GM12801 (cell line): ENCODE data around the gene AHDC1.

Experiments used
- CTCF ChIP-seq: IDR thresholded peaks from one replicate; pipeline ENCODE4 v1.5.1; 2011; ENCODE audit warnings: control low read depth; ENCODE audit not compliant: insufficient read length; ENCODE audit errors: extremely low read depth

Gene AHDC1

DNA sequence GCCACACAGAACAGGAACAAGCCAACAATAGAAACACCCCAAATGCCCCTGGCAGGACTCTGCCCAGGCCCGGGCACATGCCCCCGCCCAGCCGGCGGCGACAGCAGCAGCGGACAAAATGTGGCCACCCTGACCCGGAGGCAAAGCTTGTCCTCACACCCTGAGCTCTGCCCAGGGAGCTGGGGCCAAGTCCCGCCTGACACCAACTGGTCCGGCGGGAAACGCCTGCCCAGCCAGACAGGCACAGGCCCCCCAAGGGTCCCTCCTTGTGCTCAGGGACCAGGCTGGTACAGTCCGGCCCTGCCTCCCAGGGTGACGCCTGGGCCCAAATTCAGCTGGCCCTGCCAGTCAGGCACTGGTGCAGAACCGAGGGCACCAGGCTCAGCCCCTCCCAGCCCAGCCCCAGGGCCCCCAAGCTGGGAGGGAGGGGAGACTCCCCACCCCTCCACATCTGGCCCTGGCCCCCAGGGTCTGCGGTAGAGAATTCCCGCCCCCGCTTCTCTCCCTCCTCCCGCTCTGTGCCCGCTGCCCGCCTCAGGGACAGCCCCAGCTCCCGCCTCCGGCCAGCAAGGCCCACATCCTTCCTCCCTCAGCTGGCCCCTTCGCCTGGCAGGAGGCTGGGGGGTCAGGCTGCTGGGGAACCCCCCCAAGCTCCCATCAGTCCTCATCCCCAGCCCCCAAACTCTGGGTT lies 2.0 kb downstream of the AHDC1 start:
- TF ChIP-seq CTCF = no peak

- TF ChIP-seq CTCF = no peak
Observed at GRCh38 chr1:27601321-27601770, 2.6 kb downstream of the AHDC1 start.

GRCh38 chr1:27600498-27601175 lies 3.3 kb downstream of the AHDC1 start:
- TF ChIP-seq CTCF = no peak

DNA sequence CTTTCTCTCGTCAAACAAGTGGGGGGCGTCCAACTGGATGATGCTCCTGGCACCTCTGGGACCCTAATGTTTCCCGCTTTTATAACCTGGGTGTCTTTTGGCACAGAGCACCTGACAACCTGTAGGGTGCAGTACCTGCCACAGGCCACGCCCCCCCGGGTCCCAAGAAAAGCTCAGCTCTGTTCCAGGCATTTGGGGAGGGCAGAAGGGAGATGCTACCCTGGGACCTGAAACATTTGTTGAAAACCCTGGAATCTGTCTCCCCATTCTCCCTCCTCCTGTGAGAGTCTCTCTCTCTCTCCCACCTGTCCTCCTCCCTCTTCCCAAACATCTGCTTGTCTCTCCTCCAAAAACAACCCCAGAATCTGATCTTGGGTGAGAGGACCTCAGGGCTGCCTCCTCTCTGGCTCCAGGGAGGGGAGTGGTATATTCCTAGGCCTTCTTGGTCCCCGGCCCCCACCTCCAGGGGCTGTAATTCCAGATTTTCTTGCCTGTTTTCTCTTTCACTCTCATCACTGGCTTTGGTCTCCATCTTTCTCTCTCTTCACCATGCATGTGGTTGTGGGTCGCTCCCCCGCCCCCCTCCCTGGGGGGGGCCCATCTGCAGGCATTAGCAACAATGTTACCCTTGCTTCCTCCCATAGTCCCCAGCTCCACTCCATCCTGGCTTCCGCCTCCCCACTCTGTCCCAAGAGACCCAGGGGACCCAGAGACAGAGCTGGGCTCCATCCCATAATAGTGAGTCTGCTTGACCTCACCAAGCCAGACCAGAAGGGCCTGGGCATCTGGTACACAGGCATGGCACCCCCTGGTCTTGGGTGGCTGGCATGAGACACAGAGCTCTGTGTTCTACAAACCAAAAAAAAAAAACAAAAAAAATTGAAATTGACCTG lies 4.1 kb downstream of the AHDC1 start:
- no peak for TF ChIP-seq CTCF

- no peak for TF ChIP-seq CTCF
Observed at GRCh38 chr1:27598902-27599528, 4.9 kb downstream of the AHDC1 start.

DNA sequence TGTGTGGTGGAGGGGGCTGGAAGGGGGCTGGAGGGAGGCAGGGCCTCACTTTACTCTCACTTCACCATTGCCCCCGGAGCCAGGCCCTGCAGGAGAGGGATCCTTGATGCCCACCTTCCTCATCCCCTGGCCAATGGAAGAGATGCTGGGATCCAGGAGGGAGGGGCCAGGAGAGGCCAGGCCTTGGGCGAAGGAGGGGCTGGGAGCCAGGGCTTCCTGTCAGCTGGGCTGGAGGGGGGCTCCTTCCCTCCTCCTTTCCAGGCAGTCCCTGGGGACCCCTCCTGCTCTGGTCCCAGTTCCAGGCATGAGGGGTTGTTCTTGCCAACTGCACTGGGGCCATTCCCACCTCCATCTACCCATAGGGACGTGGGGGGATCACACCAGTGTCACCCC lies 5.7 kb downstream of the AHDC1 start:
- no peak for TF ChIP-seq CTCF
